DMS114 treated with DMSO at 0.1 percent for 48 hours (cell line): Measurements from ENCODE around the gene DAB1.

Experiments used
- DNase-seq: peaks from one replicate; lab custom pipeline; 2025; ENCODE audit not compliant: unreplicated experiment; lab: John Stamatoyannopoulos, UW

DAB1 gene

DNA sequence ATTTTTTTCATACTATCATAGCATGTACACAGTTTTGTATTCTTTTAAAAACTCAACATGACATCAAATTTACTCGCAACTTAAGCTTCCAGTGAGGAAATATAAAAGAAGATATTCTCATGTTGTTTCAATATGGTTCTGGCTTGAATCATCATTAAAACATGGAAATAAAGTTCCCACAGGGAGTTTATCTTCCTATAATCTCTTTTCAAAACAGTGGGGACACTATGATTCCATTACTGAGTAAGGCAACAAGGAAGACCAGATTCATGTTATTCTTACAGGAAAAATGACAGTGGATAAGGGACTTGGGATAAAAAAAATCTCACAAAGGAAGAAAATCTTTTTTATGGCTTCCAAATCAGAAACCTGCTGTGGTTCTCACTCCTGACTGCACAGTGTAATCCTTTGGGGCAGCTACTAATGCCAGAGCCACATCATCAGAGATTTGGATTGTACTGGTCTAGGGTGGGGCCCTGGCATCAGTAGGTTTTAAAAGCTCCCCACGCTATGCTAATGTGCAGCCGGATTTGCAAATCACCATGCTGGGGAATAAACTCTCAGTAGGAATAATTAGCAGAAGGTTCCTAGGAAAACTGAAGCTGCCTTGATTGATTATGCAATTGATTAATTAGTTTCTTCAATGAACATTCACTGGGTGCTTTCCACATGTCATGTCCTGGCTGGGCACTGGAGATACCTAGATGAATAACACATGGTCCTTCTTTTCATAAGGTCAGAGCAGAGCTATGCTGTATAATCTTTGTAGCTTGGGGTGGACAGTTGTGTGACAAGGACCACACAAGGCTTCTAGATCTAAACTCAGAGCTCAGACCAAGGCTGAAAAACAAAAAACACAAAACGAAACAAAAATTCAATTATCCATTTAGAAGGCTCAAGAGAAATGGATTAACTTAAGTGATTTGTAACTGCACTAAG lies 386.9 kb downstream of the DAB1 start:
- no peak for DNase-seq

- DNase-seq = no peak
These were observed 389.1 kb downstream of the DAB1 start for GRCh38 chr1:57034713-57035112.

DNA sequence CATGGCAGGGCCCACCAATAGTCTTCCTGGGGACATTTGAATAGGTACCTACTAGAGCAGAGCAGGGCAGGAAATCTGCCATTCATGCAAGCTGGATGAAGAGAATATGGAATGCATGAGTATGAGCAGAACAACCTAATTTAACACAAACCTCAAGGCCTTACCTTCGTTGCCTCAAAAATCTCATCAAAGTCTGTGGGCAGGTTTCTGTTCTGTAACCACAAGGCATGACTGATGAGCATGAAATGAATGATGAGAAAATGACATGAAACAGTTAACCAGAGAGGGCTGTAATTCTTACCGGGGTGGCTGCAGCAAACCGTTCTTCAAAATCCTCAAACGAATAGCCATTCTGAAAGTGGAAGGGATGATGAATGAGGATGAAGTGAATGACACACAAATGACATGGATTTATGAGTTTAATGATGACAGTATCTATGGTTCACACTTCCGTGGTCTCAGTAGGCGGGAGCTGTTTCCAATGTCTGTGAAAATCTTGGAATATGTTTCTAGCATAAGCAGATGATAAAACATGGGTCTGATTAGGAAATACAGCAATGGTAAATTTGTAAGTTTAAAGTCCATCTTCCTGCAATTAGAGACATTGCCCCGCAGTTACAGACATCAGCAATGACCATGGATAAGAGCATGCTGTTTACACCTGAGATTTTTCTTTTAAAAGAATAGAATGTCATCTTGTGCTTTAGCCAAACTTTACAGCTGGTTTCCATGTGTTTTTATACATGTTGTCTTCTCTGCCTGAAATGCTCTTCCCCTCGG lies 390.4 kb downstream of the DAB1 start:
- DNase-seq = no peak

DNA sequence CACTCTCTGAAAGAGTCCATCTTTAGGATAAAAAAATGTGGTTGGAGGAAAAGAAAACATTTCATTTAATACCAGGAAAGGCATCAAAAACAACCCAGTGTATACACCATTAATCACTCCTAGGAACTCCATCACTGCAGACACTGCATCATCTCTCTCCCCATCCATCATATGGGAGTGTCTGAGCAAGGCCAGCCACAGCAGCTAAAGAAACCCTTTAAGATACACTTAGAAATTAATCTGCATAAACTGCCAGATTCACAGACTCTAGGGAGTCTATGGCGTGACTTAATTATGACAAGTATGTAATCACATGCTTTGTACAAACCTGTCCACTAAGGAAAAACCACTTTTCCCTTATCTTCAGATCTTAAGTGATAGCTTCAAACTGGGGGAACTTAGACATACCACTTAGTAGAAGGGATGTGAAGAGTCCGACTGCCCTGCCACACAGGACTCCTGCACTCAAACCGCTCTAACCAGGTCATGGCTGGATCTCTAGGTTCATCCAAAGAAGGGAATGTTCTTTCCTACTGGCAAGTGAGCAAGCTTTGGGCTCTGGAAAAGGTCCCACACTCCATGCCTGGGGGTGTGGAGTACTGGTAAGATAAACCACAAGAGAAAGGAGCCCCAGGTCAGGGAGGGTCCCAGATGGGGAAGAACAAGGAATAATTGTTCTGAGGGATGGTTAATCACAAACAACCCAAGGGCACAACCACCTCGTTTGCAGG lies 397.1 kb downstream of the DAB1 start:
- DNase-seq = no peak

DNA sequence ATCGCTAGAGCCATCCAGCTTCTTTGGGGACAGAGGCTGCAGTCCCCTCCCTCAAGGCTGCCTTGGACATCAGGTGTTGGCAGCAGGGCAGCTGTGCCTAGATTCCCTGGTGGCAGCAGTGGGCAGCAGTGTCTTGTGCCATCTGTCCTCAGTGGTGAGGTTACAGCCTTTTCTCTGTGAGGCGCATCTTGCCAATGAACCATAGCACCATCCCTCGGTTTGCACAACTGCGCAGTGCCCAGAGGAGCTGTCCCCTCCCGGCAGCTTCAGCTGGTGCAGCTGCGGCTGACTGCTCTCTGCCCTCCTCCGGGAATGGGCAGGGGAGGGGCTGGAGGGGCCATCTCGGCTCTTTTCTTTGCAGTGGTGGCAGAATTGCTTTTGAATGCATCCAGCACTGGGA lies 399.0 kb downstream of the DAB1 start:
- DNase-seq = no peak

DNA sequence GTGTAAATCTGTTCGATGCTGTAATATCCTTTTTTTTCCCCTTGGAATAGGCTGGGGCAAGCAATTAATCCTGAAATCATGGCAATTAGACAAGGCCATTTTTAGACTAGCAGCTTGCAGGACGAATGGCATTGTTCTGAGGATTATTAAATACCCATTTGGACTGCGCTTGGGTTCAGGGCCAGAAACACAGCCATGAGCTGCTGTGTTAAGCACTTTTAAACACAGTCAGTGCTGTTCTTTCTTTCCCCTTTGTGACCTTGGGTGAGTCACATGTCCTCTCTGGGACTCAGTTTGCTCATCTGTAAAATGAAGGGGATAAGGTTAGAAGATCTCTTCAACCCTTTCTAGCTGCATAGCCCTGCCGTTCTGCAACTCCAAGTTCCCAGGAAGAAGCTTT lies 399.4 kb downstream of the DAB1 start:
- DNase-seq = no peak

- no peak for DNase-seq
These were observed 403.6 kb downstream of the DAB1 start for GRCh38 chr1:57020216-57020615.

DNA sequence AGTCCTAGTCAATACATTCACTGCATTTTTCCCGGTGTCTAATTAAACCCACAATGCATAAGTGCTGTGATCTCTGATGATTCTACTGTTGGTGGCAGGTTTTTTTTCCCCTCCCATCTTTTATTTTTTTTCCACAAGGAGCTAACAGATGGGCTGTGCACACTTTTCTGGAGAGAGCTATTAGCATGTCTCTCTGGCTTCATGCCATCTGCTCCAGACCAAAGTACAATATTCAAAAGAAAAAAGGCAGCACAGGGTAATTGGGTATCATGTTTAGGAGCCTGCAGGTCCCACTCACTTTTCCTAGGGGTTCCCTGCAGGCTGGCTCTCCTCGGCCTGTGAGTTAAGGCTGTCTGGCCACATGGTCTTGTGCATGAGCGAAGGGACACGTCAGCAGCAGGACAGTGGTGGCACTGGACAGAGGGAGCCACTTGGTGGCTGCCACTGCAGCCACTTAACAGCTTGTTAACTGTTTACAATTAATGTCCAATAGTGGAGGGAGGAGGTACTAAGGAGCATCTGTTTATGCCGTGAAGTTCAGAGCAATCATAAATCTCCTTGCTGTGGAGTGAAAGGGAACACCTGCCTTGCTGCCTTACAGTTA lies 404.5 kb downstream of the DAB1 start:
- no peak for DNase-seq

- no peak for DNase-seq
These were observed 405.7 kb downstream of the DAB1 start for GRCh38 chr1:57018119-57018518.

GRCh38 chr1:57017717-57018116 lies 406.1 kb downstream of the DAB1 start:
- DNase-seq = no peak

- no peak for DNase-seq
These were observed 406.7 kb downstream of the DAB1 start for GRCh38 chr1:57017200-57017599.

DNA sequence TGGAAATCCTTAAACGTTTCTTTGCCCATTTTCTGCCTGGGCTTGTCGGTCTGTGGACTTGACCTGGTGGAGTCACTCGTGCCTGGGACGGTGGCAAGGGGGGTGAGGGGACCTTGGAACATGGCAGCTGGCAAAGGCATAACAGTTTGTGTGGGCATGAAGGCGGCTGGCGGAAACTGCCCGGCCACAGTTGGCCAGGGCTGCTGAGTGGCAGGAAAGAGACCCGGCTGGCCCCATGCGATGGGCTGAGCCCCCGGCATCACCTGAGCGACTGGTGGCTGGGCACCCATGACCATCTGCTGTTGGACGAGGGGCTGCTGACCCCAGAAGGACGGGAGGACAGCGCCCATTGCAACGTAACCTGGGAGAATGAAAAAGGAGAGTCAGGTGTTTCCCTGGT lies 408.8 kb downstream of the DAB1 start:
- no peak for DNase-seq

DNA sequence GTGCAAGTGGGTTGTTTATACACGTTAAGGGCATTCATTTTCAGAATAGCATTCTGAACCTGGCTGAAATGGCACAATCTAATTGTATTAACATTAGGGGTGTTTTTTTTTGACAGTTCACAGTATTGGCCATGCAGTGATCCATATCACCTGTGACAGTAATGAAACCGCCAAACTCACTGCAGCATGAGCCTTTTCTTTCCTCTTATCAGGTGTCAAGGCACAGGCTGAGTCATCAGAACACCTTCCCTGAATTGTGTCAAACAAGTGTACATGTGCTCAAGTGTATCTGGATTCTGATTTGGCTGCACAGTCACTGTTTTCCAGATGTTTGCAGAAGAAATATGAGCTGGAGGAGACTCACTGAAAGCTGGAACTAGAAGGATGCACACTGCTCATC lies 410.3 kb downstream of the DAB1 start:
- no peak for DNase-seq

- no peak for DNase-seq
These were observed 411.5 kb downstream of the DAB1 start for GRCh38 chr1:57012315-57012714.

- DNase-seq = no peak
These were observed 413.3 kb downstream of the DAB1 start for GRCh38 chr1:57010511-57010910.

DNA sequence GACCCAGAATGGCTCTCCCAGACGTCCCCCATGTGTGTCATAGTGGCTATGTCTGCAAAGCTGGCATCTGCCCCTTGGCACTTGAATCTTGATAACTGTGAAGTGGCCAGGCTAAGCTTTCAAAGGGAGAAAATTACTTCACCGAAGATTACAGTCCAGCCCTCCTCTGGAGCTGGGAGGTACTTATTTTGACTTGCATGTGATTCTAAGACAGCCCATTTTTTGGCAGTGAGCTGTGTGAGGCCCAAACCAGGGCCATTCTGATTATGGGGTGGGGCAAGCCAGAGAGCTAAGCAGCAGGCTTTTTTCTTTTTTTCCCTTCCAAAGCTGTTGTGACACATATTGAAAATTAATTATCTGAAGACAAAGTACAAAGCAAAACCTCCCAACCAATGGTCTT lies 415.9 kb downstream of the DAB1 start:
- DNase-seq = no peak

DNA sequence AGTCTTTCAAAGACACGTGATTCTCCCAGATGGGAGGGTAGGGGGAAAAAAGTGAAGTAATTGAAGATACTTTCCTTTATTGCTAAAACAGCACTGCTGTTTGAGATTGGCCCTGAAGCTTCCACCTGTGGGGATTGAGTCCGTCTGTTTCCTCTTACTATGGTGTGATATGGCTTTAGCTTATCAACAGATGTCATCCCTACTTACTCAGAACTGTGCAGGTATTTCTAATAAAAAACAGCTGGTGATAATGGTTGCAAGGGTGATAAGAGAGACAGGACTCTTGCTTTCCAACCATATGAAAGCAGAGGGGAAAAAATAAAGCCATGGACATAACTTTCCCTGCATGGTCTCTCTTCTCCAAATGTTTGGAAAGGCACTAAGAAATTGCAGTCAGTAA lies 416.4 kb downstream of the DAB1 start:
- DNase-seq = no peak

DNA sequence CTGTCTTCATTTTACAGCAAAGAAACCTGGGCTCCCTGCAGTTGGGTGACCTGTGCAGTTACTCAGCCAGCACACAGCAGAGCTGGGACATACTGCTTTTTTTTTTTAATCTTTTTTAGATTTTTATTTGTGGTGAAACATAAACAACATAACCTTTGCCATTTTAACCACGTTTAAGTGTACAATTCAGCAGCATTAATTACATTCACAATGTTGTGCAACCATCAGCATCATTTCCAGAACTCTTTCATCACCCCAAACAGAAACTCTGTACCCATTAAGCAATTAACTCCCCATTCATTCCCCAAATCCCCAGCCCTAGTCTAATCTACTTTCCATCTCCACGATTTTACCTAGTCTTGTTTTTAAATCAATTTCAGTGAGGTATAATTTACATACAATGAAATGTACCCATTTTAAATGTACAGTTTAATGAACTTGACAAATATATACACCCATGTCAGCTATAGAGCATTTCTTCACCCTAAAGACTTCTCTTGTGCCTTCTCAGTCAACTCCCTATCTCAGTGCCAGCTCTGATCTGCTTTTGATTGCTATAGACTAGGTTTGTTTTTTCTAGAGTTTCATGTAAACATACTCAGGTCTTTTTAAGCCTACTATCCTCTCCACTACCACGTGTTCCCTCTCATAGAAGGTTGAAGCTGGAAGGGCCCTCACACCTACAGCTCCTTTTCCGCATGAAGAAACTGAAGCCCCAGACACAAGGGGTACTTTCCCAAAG lies 420.3 kb downstream of the DAB1 start:
- DNase-seq = no peak

GRCh38 chr1:56995414-56996100 lies 428.3 kb downstream of the DAB1 start:
- no peak for DNase-seq

DNA sequence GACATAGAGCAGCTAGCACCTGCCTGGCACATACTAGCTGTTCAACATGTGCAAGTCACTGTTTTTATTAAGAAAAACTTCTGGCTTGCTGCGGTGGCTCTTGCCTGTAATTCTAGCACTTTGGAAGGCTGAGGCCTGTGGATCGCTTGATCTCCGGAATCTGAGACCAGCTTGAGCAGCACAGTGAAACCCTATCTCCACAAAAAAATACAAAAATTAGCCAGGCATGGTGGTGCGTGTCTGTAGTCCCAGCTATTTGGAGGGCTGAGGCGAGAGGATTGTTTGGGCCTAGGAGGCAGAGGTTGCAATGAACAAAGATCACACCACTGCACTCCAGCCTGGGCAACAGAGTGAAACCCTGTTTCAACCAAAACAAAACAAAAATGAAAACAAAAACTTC lies 430.4 kb downstream of the DAB1 start:
- no peak for DNase-seq
